HG02943 (cell line): ENCODE measurements around the gene LRRC23.
A peak's percentile ranks its signal among the peaks of the same experiment; 100 is the strongest.

Experiments used
- ATAC-seq: cut with Tn5 transposase; IDR thresholded peaks from one replicate; pipeline ENCODE4 v1.9.1; 2021; ENCODE audit warnings: mild to moderate bottlenecking, low read depth, moderate library complexity; ENCODE audit not compliant: unreplicated experiment

Gene LRRC23

GRCh38 chr12:6954316-6955107 lies 49.9 kb downstream of the LRRC23 start:
- ATAC-seq, result no peak

GRCh38 chr12:6955108-6956020 lies 50.7 kb downstream of the LRRC23 start:
- no peak for ATAC-seq

GRCh38 chr12:6956021-6956727 lies 51.6 kb downstream of the LRRC23 start:
- no peak for ATAC-seq

- ATAC-seq, result no peak
Observed at GRCh38 chr12:6957151-6957701, 52.6 kb downstream of the LRRC23 start.

- no peak for ATAC-seq
Observed at GRCh38 chr12:6957741-6958608, 53.4 kb downstream of the LRRC23 start.

- ATAC-seq, result no peak
Observed at GRCh38 chr12:6958609-6959057, 54.0 kb downstream of the LRRC23 start.

GRCh38 chr12:6959058-6959804 lies 54.6 kb downstream of the LRRC23 start:
- ATAC-seq, result peak; percentile 58

GRCh38 chr12:6959805-6960592 lies 55.4 kb downstream of the LRRC23 start:
- ATAC-seq, result no peak

GRCh38 chr12:6960593-6961277 lies 56.1 kb downstream of the LRRC23 start:
- ATAC-seq, result no peak

- no peak for ATAC-seq
Observed at GRCh38 chr12:6961278-6961694, 56.7 kb downstream of the LRRC23 start.

GRCh38 chr12:6961695-6962284 lies 57.2 kb downstream of the LRRC23 start:
- ATAC-seq, result no peak

- no peak for ATAC-seq
Observed at GRCh38 chr12:6962285-6963015, 57.8 kb downstream of the LRRC23 start.

GRCh38 chr12:6963016-6963731 lies 58.6 kb downstream of the LRRC23 start:
- no peak for ATAC-seq
